ENCODE measurements around the gene DLAT. TPM values are rescaled to one million over a fixed set of nuclear protein-coding genes. Genes with fewer than 3 reads are reported as not detected.

Gene DLAT
- total RNA-seq, 4 donors from 2014 or later, result 11.8 to 32.7 (median 24.7) TPM

- Histone ChIP-seq H3K27ac (no peak overlapping the region), H3K4me1 (no peaks in the 10 kb centered on the region), H3K27me3 (no peaks in the 10 kb centered on the region), H3K4me3 (no peak overlapping the region), H3K36me3 (no peaks in the 10 kb centered on the region), H3K9me3 (no peaks in the 10 kb centered on the region)
- intact Hi-C loops (cut with DNase I; ENCODE audit: low total_unique reads), result no loop called here
- no peak for DNase-seq
- TF ChIP-seq CTCF (IDR thresholded peaks at IDR 0.05), result no peak
- no peak for TF ChIP-seq POLR2A (IDR thresholded peaks at IDR 0.05)
Observed at GRCh38 chr11:112096194-112096593, 71.0 kb downstream of the DLAT start.

DNA sequence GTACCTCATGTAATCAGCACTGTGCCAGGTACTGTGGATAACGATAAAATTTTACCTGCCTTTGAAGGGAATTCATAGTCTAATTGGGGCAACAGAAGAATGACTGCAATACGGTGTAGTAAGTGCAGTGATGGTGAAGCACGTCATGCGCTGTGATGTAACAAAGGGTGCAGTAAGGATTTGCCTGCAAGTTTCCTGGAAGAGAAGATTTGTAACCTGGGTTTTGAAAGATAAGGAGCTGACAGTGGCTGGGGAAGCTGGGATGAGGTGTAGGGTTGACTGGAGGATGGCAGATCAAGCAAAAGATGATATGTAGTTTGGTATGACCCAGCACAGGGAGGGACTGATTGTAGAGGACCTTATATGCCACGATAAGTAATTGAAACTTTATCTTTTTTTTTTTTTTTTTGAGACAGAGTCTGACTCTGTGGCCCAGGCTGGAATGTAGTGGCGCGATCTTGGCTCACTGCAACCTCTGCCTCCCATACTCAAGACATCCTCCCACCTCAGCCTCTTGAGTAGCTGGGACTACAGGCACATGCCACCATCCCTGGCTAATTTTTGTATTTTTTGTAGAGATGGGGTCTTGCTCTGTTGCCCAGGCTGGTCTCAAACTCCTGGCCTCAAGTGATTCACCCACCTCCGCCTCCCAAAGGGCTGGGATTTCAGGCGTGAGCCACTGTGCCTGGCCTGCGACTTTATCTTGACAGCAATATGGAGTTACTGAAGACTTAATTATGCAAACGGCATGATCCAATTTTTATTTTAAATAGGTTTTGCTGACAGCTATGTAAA lies 72.7 kb downstream of the DLAT start:
- Histone ChIP-seq H3K27me3 (no peaks in the 10 kb centered on the region), H3K4me1 (no peaks in the 10 kb centered on the region), H3K36me3 (no peaks in the 10 kb centered on the region), H3K9me3 (no peaks in the 10 kb centered on the region), H3K4me3 (no peak overlapping the region), H3K27ac (no peak overlapping the region)
- intact Hi-C loops (cut with DNase I; ENCODE audit: low total_unique reads), result no loop called here
- DNase-seq, result no peak
- TF ChIP-seq CTCF (IDR thresholded peaks at IDR 0.05) (no peak), POLR2A (IDR thresholded peaks at IDR 0.05) (no peak)

DNA sequence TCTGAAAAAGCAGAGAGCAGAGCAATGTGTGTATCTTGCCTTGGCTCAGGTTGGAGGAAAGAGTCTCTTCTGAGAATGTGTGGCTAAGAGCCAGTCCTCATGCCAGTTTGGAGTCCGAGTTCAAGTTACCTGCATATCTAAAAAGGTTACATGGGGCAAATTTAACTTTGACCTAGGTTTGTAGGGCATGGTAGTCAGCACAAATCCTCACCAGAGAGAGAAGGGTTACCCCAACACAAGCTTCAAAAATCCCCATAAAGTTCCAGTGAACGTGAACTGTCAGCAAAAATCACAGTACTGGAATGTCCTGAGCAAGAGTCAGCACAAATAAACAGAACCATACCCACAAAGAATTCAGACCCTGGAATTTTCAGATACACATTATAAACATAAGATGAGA lies 75.3 kb downstream of the DLAT start:
- TF ChIP-seq CTCF (IDR thresholded peaks at IDR 0.05) (no peak), POLR2A (IDR thresholded peaks at IDR 0.05) (no peak)

DNA sequence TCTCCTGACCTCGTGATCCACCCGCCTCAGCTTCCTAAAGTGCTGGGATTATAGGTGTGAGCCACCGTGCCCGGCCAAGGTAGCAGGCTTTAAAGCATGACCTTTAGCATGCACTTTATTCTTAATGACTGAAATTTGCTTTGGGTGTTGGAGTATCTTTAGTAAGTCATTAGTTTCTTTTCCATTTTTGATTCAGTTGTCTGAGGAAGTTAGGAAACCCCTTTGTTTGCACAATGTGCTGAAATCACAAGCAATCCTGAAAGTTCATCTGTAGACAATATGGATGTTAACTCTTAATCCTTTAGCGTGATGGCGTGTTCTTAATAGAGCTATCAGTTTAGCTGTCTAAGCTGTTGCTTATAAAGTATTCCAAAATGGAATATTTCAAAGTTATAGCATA lies 78.2 kb downstream of the DLAT start:
- no peak for DNase-seq
- no peaks in the 10 kb centered on the region for H3K27me3 ChIP-seq
- H3K27ac ChIP-seq, result no peak overlapping the region
- TF ChIP-seq CTCF (IDR thresholded peaks at IDR 0.05), result no peak
- TF ChIP-seq POLR2A (IDR thresholded peaks at IDR 0.05), result no peak
- H3K36me3 ChIP-seq, result no peaks in the 10 kb centered on the region
- no peaks in the 10 kb centered on the region for H3K9me3 ChIP-seq
- intact Hi-C loops (cut with DNase I; ENCODE audit: low total_unique reads), result no loop called here
- H3K4me3 ChIP-seq, result no peak overlapping the region
- no peaks in the 10 kb centered on the region for H3K4me1 ChIP-seq

More for the DNA sequence above, 75.3 kb downstream of the DLAT start:
- no peak for DNase-seq
- H3K27me3 ChIP-seq, result no peaks in the 10 kb centered on the region
- no peaks in the 10 kb centered on the region for H3K36me3 ChIP-seq
- intact Hi-C loops (cut with DNase I; ENCODE audit: low total_unique reads), result no loop called here
- H3K9me3 ChIP-seq, result no peaks in the 10 kb centered on the region
- no peaks in the 10 kb centered on the region for H3K4me1 ChIP-seq
- no peak overlapping the region for H3K4me3 ChIP-seq
- H3K27ac ChIP-seq, result no peak overlapping the region

DNA sequence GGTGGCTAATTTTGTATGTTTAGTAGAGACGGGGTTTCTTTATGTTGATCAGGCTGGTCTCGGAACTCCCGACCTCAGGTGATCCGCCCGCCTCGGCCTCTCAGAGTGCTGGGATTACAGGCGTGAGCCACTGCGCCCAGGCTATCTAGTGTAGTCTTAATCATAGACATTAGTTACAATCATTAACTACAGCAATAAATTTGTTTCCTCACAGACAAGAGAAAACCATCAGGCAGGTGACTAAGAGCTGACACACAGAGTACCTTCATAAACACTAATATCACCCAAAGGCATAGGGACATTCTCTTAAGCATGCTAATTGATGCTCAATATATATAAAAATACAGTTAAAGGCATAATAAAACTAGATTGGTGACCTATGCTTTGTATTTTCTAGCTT lies 80.9 kb downstream of the DLAT start:
- no peak overlapping the region for H3K27ac ChIP-seq
- H3K36me3 ChIP-seq, result no peaks in the 10 kb centered on the region
- no peaks in the 10 kb centered on the region for H3K27me3 ChIP-seq
- TF ChIP-seq POLR2A (IDR thresholded peaks at IDR 0.05) (no peak), CTCF (IDR thresholded peaks at IDR 0.05) (no peak)
- intact Hi-C loops (cut with DNase I; ENCODE audit: low total_unique reads), result no loop called here
- DNase-seq, result no peak
- H3K4me1 ChIP-seq, result no peaks in the 10 kb centered on the region
- no peak overlapping the region for H3K4me3 ChIP-seq
- no peaks in the 10 kb centered on the region for H3K9me3 ChIP-seq

Small RNA genes lying within 50 kb of the gene (small RNA-seq; reads per million reads assigned to genes)
- not detected for gene AP000907.3
- not detected for gene RNU6-893P

Other genes with a start within 250 kb of the DLAT start
- 10 to 100 TPM; 23.6 to 60.2 (median 49.4) TPM for gene ALG9, start 153.8 kb upstream of the DLAT start, total RNA-seq
- 1 to 10 TPM in 3 of 4 donors, not detected in 1; 1.7 to 7.4 (median 3.3) TPM for gene FDXACB1, start 146.2 kb upstream of the DLAT start, total RNA-seq
- 10 to 100 TPM in 1 of 4 donors, 1 to 10 TPM in 2, under 1 TPM in 1; 0.29 to 22.8 (median 4.2) TPM for gene CFAP68, start 145.9 kb upstream of the DLAT start, total RNA-seq
- gene CRYAB, start 113.6 kb upstream of the DLAT start, total RNA-seq, result 100 to 1,000 TPM in 1 of 4 donors, 10 to 100 TPM in 3; 19.9 to 179 (median 56.5) TPM
- 1 to 10 TPM in 1 of 4 donors, under 1 TPM in 1, not detected in 2; 0.21 to 5.2 TPM for gene HSPB2, start 112.7 kb upstream of the DLAT start, total RNA-seq
- 1 to 10 TPM in 2 of 4 donors, not detected in 2; 1.6 to 2.4 TPM for gene C11orf52, start 106.5 kb upstream of the DLAT start, total RNA-seq
- 10 to 100 TPM; 38.7 to 63.0 (median 51.4) TPM for gene DIXDC1, start 88.1 kb upstream of the DLAT start, total RNA-seq
- 1 to 10 TPM in 2 of 4 donors, under 1 TPM in 2; 0.29 to 5.5 (median 1.6) TPM for gene PIH1D2, start 48.6 kb downstream of the DLAT start, total RNA-seq
- gene NKAPD1, start 48.9 kb downstream of the DLAT start, total RNA-seq, result 10 to 100 TPM in 2 of 4 donors, 1 to 10 TPM in 2; 2.3 to 32.9 (median 14.3) TPM
- 10 to 100 TPM; 17.7 to 56.1 (median 43.6) TPM for gene TIMM8B, start 61.3 kb downstream of the DLAT start, total RNA-seq
- 100 to 1,000 TPM in 2 of 4 donors, 10 to 100 TPM in 2; 84.7 to 157 (median 104) TPM for gene SDHD, start 61.5 kb downstream of the DLAT start, total RNA-seq
- 1 to 10 TPM; 1.2 to 6.8 (median 3.9) TPM for gene IL18, start 138.7 kb downstream of the DLAT start, total RNA-seq
- 1 to 10 TPM in 2 of 4 donors, not detected in 2; 1.3 to 1.7 TPM for gene TEX12, start 142.0 kb downstream of the DLAT start, total RNA-seq
- gene BCO2, start 150.1 kb downstream of the DLAT start, total RNA-seq, result 10 to 100 TPM in 3 of 4 donors, 1 to 10 TPM in 1; 4.6 to 15.3 (median 14.2) TPM
- gene PTS, start 201.0 kb downstream of the DLAT start, total RNA-seq, result 10 to 100 TPM; 15.9 to 43.5 (median 35.4) TPM
- not detected for gene PLET1, start 235.5 kb downstream of the DLAT start, total RNA-seq

All from uterus (tissue), 4 donors.